NB4 (cell line): ENCODE results near the gene JHY.

Experiments used
- DNase-seq: peaks from one replicate; pipeline ENCODE4 v3.0.0; 2010; ENCODE audit warnings: low read depth
- H3K4me3 ChIP-seq: one replicate; pipeline ENCODE4 v1.5.1; 2011; ENCODE audit warnings: mild to moderate bottlenecking, low read depth, low read length, moderate library complexity
- CTCF ChIP-seq: IDR thresholded peaks from one replicate; pipeline ENCODE4 v1.5.1; 2012; ENCODE audit warnings: low read depth, low read length
- MAX ChIP-seq: IDR thresholded peaks from 2 replicates; pipeline ENCODE4 v1.6.1; 2011; ENCODE audit warnings: low read depth, low read length
- MYC ChIP-seq: IDR thresholded peaks from 2 replicates; pipeline ENCODE4 v1.6.1; 2011; ENCODE audit warnings: low read depth, low read length
- POLR2A ChIP-seq: IDR thresholded peaks from 2 replicates; pipeline ENCODE4 v1.6.1; 2011; ENCODE audit warnings: mild to moderate bottlenecking; ENCODE audit not compliant: insufficient read length; ENCODE audit errors: extremely low read depth

The JHY gene

GRCh38 chr11:122893131-122893530 lies 10.6 kb downstream of the JHY start:
- H3K4me3 ChIP-seq: no peak overlapping the region
- TF ChIP-seq MYC (no peak), MAX (no peak)
- DNase-seq: peak; percentile 70

GRCh38 chr11:122895563-122895962 lies 13.0 kb downstream of the JHY start:
- no peak overlapping the region for H3K4me3 ChIP-seq
- no peak for DNase-seq
- TF ChIP-seq POLR2A (no peak), CTCF (no peak), MAX (no peak), MYC (no peak)

GRCh38 chr11:122897606-122898210 lies 15.1 kb downstream of the JHY start:
- TF ChIP-seq MAX: no peak
- no peak for TF ChIP-seq POLR2A
- TF ChIP-seq MYC: no peak
- TF ChIP-seq CTCF: no peak
- H3K4me3 ChIP-seq: no peak overlapping the region
- no peak for DNase-seq

GRCh38 chr11:122898799-122899198 lies 16.2 kb downstream of the JHY start:
- H3K4me3 ChIP-seq: no peak overlapping the region
- TF ChIP-seq MAX: no peak
- no peak for TF ChIP-seq MYC
- TF ChIP-seq CTCF: no peak
- no peak for TF ChIP-seq POLR2A
- DNase-seq: no peak

GRCh38 chr11:122900587-122901202 lies 18.1 kb downstream of the JHY start:
- H3K4me3 ChIP-seq: no peak overlapping the region
- DNase-seq: peak; percentile 29
- TF ChIP-seq POLR2A (no peak), CTCF (no peak), MYC (no peak), MAX (no peak)

- no peak overlapping the region for H3K4me3 ChIP-seq
- no peak for DNase-seq
- TF ChIP-seq MYC (no peak), POLR2A (no peak), CTCF (no peak)
These were observed 20.4 kb downstream of the JHY start for GRCh38 chr11:122902951-122903350.
